ENCODE measurements around the gene FGFR1OP2.

GRCh38 chr12:27000961-27001360 is 62.7 kb downstream of the FGFR1OP2 start:
- TF ChIP-seq ELK1 (IDR thresholded peaks at IDR 0.05; ENCODE audit: borderline replicate concordance, low read depth, low read length) = no peak
- TF ChIP-seq CTCF (conservative IDR thresholded peaks at IDR 0.05; ENCODE audit: low read depth, low read length) = no peak
- no peak for TF ChIP-seq POLR2A (IDR thresholded peaks at IDR 0.05; ENCODE audit: low read depth, low read length)
- no peak for TF ChIP-seq CEBPB (IDR thresholded peaks at IDR 0.05; ENCODE audit: low read depth, low read length)
- no peak for TF ChIP-seq MAFK (IDR thresholded peaks at IDR 0.05; ENCODE audit: low read depth, low read length)
- no peak for TF ChIP-seq SMC3 (IDR thresholded peaks at IDR 0.05; ENCODE audit: low read depth, low read length)
- no peak for TF ChIP-seq BHLHE40 (IDR thresholded peaks at IDR 0.05; ENCODE audit: low read depth, low read length)
- TF ChIP-seq MAZ (IDR thresholded peaks at IDR 0.05; ENCODE audit: borderline replicate concordance, low read depth, low read length) = no peak

All from IMR-90 (cell line).